DOHH2 (cell line): ENCODE results near the gene DTYMK.

ENCODE experiments used
- H3F3A ChIP-seq: fragments of 200-600 bp; sonication (generic), shearing (Covaris generic); 2 replicates; pipeline ENCODE4 v1.6.0; 2016; ENCODE audit warnings: antibody characterized with exemption, mild to moderate bottlenecking; ENCODE audit not compliant: control insufficient read depth, insufficient read depth
- H3K27ac ChIP-seq: fragments of 200-600 bp; sonication (generic); 2 replicates; pipeline ENCODE4 v1.5.1; 2014; ENCODE audit warnings: low read depth, mild to moderate bottlenecking, low read length, moderate library complexity
- H3K27me3 ChIP-seq: fragments of 200-600 bp; sonication (generic); 2 replicates; pipeline ENCODE4 v1.6.1; 2014; ENCODE audit warnings: mild to moderate bottlenecking, low read length, mixed read lengths; ENCODE audit not compliant: control insufficient read depth
- H3K36me3 ChIP-seq: fragments of 200-600 bp; sonication (generic); 2 replicates; pipeline ENCODE4 v1.6.1; 2014; ENCODE audit warnings: mild to moderate bottlenecking, low read length, moderate library complexity, mixed read lengths; ENCODE audit not compliant: control insufficient read depth
- H3K4me1 ChIP-seq: fragments of 200-600 bp; sonication (generic); 2 replicates; pipeline ENCODE4 v1.6.1; 2014; ENCODE audit warnings: mild to moderate bottlenecking, low read length, mixed read lengths; ENCODE audit not compliant: control insufficient read depth
- H3K4me2 ChIP-seq: fragments of 200-600 bp; sonication (generic); 2 replicates; pipeline ENCODE4 v1.6.0; 2014; ENCODE audit warnings: mild to moderate bottlenecking, low read length, moderate library complexity
- H3K4me3 ChIP-seq: fragments of 200-600 bp; sonication (generic); 2 replicates; pipeline ENCODE4 v1.5.1; 2014; ENCODE audit warnings: mild to moderate bottlenecking, low read length, mixed read lengths
- H3K79me2 ChIP-seq: fragments of 200-600 bp; sonication (generic); 2 replicates; pipeline ENCODE4 v1.6.1; 2014; ENCODE audit warnings: mild to moderate bottlenecking, low read length, mixed read lengths; ENCODE audit not compliant: control insufficient read depth
- H3K9me2 ChIP-seq: fragments of 200-600 bp; sonication (generic); replicated peaks from 2 replicates; pipeline ENCODE4 v1.6.1; 2014; ENCODE audit warnings: mild to moderate bottlenecking, low read length, mixed read lengths; ENCODE audit not compliant: control insufficient read depth
- H3K9me3 ChIP-seq: fragments of 200-600 bp; sonication (generic); 2 replicates; pipeline ENCODE4 v1.6.1; 2014; ENCODE audit warnings: antibody characterized with exemption, low read length, mixed read lengths; ENCODE audit not compliant: control insufficient read depth, insufficient read depth
- H4K20me1 ChIP-seq: fragments of 200-600 bp; sonication (generic); 2 replicates; pipeline ENCODE4 v1.6.0; 2014; ENCODE audit warnings: low read depth, mild to moderate bottlenecking, antibody characterized with exemption, low read length, moderate library complexity; ENCODE audit not compliant: control insufficient read depth, insufficient read depth
- EZH2phosphoT487 ChIP-seq: fragments of 200-600 bp; sonication (generic); IDR thresholded peaks from 2 replicates; pipeline ENCODE4 v1.6.1; 2017; ENCODE audit warnings: borderline replicate concordance, mild to moderate bottlenecking, antibody characterized with exemption, low read length, moderate library complexity, mixed read lengths
- TF ChIP-seq, protein P1 (sequence below): fragments of 200-600 bp; sonication (generic); IDR thresholded peaks from one replicate; pipeline ENCODE4 v1.5.1; 2014; ENCODE audit warnings: antibody characterized with exemption, mild to moderate bottlenecking, low read depth, low read length; ENCODE audit not compliant: poor library complexity, severe bottlenecking

The DTYMK gene, protein sequence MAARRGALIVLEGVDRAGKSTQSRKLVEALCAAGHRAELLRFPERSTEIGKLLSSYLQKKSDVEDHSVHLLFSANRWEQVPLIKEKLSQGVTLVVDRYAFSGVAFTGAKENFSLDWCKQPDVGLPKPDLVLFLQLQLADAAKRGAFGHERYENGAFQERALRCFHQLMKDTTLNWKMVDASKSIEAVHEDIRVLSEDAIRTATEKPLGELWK

DNA sequence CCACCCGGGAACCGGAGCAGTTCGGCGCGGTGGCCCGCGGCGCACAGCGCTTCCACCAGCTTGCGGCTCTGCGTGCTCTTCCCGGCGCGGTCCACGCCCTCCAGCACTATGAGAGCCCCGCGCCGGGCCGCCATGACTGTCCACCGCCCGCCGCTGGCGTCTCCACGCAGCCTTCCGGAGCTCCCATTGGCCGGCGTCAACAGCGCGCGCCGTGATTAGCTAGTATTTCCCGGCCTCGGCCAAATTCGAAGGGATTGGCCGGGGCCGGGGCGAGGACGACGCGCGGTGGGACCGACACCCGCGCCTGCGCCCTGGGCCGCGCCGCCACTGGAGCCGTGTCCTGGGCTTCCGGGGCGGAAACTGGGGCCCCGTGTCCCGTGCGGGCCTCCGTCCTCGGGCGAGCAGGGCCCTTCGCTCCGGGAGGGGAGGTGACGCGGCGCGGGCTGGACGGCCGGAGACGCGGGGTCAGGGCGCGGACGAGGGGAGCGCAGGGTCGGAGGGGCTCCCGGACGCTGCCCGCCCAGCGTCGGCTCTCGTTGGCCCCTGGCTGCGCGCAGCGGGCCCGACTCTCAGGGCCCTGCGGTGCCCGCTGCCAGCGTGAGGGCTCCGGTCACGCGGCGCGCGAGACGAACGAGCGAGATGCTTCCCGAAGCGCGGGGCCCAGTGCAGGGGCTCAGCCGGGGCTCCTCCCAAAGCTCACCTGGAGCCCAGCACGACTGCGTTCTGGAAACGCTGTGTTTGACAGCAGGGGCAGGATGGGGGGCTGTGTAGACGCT is at the start of gene DTYMK:
DTYMK (minus strand) TSS at position 166 of the 776 bp plus-strand sequence; CDS start at position 134, 32 bp downstream.
- Histone ChIP-seq H3F3A (no peaks in the 10 kb centered on the region), H3K79me2 (peaks cover 95% of the 10 kb centered on the region), H3K4me1 (peaks cover 25% of the 10 kb centered on the region), H3K9me2 (no peaks in the 10 kb centered on the region), H3K4me3 (peak within 1 kb of the TSS; percentile 85), H3K9me3 (no peaks in the 10 kb centered on the region), H4K20me1 (peaks cover 3% of the 10 kb centered on the region; the same call in 1 of the 2 replicates), H3K36me3 (peaks cover 83% of the 10 kb centered on the region), H3K27ac (peak within 1 kb of the TSS; percentile 63), H3K4me2 (peak within 1 kb of the TSS; percentile 92), H3K27me3 (no peaks in the 10 kb centered on the region)
- no peak for TF ChIP-seq EZH2phosphoT487
- TF ChIP-seq, protein P1, sequence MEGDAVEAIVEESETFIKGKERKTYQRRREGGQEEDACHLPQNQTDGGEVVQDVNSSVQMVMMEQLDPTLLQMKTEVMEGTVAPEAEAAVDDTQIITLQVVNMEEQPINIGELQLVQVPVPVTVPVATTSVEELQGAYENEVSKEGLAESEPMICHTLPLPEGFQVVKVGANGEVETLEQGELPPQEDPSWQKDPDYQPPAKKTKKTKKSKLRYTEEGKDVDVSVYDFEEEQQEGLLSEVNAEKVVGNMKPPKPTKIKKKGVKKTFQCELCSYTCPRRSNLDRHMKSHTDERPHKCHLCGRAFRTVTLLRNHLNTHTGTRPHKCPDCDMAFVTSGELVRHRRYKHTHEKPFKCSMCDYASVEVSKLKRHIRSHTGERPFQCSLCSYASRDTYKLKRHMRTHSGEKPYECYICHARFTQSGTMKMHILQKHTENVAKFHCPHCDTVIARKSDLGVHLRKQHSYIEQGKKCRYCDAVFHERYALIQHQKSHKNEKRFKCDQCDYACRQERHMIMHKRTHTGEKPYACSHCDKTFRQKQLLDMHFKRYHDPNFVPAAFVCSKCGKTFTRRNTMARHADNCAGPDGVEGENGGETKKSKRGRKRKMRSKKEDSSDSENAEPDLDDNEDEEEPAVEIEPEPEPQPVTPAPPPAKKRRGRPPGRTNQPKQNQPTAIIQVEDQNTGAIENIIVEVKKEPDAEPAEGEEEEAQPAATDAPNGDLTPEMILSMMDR = no peak

DNA sequence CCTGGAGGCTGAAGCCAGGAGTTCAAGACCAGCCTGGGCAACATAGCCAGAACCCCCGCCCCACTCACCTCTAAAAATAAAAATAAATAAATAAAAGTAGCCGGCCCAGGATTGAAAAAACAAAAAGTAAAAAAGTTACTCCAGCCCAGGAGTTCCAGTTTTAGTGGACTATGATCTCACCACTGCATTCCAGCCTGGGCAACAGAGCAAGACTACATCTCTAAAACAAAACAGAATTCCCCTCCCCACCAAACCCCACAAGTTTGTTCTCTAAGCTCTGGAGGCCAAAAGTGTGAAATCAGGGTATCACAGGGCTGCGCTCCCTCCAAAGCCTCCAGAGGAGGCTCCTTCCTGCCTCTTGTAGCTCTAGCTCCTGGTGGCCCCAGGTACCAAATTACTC is 49.5 kb upstream of the DTYMK start:
- peaks cover 16% of the 10 kb centered on the region for H3K4me1 ChIP-seq
- H3K4me2 ChIP-seq = peak overlapping the region; percentile 94
- H3K9me2 ChIP-seq = no peaks in the 10 kb centered on the region
- H4K20me1 ChIP-seq = peaks cover 2% of the 10 kb centered on the region; the same call in 1 of the 2 replicates
- H3K79me2 ChIP-seq = peaks cover 66% of the 10 kb centered on the region
- no peaks in the 10 kb centered on the region for H3K27me3 ChIP-seq
- no peaks in the 10 kb centered on the region for H3K9me3 ChIP-seq
- no peak overlapping the region for H3K27ac ChIP-seq
- H3F3A ChIP-seq = no peaks in the 10 kb centered on the region
- TF ChIP-seq, protein P1 = no peak
- no peak for TF ChIP-seq EZH2phosphoT487
- H3K36me3 ChIP-seq = peaks cover 53% of the 10 kb centered on the region
- H3K4me3 ChIP-seq = no peak overlapping the region; the same call in 1 of the 2 replicates

- Histone ChIP-seq H3K36me3 (peaks cover 43% of the 10 kb centered on the region), H3K4me2 (peak within 1 kb of the TSS; percentile 94), H3K9me3 (no peaks in the 10 kb centered on the region), H3F3A (no peaks in the 10 kb centered on the region; the same call in 1 of the 2 replicates), H3K9me2 (no peaks in the 10 kb centered on the region), H3K4me3 (peak within 1 kb of the TSS; percentile 99), H4K20me1 (0 out of 2 replicates have a peak, but pooled peaks cover 2% of the 10 kb centered on the region), H3K4me1 (peaks cover 16% of the 10 kb centered on the region), H3K79me2 (peaks cover 52% of the 10 kb centered on the region), H3K27me3 (no peaks in the 10 kb centered on the region), H3K27ac (peak within 1 kb of the TSS; percentile 72)
- TF ChIP-seq, protein P1 = no peak
- no peak for TF ChIP-seq EZH2phosphoT487
These were observed 48.0 kb upstream of the DTYMK start, which contains the start of gene D2HGDH for GRCh38 chr2:241734467-241735208. TSS of gene D2HGDH (plus strand) at chr2:241734630. CDS start at chr2:241735225, 595 bp downstream.
